ENCODE data around the gene OAS3. TPM values are rescaled to one million over a fixed set of nuclear protein-coding genes. Genes with fewer than 3 reads are reported as not detected.

The OAS3 gene
- total RNA-seq, 1 donor = 3.9 TPM

DNA sequence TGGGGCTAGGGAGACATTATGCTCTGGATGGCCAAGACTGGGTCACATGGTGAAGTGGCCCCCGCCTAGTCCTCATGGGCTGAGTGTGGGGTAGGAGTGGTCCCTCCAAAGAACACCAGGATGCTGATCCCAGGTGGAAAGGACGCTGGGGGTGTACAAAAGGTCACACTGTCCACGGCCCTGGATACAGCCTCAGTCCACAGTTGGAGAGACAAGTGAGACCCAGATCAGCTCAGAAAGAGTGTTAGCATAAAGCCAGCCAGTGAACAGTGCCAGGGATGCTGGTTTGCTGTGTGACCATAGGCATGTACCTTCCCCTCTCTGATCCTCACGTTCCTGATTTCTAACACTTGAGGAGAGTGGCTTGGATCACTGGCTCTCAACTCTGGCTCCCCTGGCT lies 26.6 kb downstream of the OAS3 start:
- no peak overlapping the region for H3K4me3 ChIP-seq (ENCODE audit: low read depth, low read length)
- DNase-seq (ENCODE audit: low read depth) = no peak
- TF ChIP-seq, protein P1, sequence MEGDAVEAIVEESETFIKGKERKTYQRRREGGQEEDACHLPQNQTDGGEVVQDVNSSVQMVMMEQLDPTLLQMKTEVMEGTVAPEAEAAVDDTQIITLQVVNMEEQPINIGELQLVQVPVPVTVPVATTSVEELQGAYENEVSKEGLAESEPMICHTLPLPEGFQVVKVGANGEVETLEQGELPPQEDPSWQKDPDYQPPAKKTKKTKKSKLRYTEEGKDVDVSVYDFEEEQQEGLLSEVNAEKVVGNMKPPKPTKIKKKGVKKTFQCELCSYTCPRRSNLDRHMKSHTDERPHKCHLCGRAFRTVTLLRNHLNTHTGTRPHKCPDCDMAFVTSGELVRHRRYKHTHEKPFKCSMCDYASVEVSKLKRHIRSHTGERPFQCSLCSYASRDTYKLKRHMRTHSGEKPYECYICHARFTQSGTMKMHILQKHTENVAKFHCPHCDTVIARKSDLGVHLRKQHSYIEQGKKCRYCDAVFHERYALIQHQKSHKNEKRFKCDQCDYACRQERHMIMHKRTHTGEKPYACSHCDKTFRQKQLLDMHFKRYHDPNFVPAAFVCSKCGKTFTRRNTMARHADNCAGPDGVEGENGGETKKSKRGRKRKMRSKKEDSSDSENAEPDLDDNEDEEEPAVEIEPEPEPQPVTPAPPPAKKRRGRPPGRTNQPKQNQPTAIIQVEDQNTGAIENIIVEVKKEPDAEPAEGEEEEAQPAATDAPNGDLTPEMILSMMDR (IDR thresholded peaks at IDR 0.05; ENCODE audit: insufficient read depth, low read length) = no peak

DNA sequence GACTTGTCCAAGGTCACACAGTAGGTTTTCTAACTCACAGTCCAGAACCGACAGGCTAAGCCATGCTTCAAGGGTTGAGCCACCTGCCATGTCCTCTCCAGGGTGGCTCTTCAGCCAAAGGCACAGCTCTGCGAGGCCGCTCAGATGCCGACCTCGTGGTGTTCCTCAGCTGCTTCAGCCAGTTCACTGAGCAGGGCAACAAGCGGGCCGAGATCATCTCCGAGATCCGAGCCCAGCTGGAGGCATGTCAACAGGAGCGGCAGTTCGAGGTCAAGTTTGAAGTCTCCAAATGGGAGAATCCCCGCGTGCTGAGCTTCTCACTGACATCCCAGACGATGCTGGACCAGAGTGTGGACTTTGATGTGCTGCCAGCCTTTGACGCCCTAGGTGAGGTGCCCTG lies 27.4 kb downstream of the OAS3 start:
- TF ChIP-seq, protein P1 (IDR thresholded peaks at IDR 0.05; ENCODE audit: insufficient read depth, low read length) = no peak

DNA sequence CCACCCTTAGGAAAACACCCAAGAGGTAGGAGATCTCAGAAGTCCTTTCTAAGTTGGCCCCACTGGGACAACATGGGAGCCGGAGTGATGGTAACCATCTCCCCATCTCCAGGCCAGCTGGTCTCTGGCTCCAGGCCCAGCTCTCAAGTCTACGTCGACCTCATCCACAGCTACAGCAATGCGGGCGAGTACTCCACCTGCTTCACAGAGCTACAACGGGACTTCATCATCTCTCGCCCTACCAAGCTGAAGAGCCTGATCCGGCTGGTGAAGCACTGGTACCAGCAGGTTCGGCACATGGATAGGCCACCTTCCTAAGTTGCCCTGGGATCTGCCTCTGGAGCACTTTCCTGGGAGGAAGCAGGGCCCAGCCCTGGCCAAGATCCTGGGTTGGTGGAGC lies 29.0 kb downstream of the OAS3 start:
- no peak overlapping the region for H3K4me3 ChIP-seq (ENCODE audit: low read depth, low read length)
- no peak for DNase-seq (ENCODE audit: low read depth)
- TF ChIP-seq, protein P1 (IDR thresholded peaks at IDR 0.05; ENCODE audit: insufficient read depth, low read length) = no peak

More for the DNA sequence above, 27.4 kb downstream of the OAS3 start:
- no peak overlapping the region for H3K4me3 ChIP-seq (ENCODE audit: low read depth, low read length)
- no peak for DNase-seq (ENCODE audit: low read depth)

DNA sequence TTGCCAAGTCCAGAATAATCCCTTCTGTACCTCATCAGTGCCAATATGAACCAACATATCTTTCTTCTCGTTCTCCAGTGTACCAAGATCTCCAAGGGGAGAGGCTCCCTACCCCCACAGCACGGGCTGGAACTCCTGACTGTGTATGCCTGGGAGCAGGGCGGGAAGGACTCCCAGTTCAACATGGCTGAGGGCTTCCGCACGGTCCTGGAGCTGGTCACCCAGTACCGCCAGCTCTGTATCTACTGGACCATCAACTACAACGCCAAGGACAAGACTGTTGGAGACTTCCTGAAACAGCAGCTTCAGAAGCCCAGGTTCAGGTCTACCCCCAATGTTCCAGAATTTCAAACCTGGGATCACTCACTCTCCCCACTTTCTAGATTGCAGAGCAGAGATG lies 29.6 kb downstream of the OAS3 start:
- TF ChIP-seq, protein P1 (IDR thresholded peaks at IDR 0.05; ENCODE audit: insufficient read depth, low read length) = no peak

DNA sequence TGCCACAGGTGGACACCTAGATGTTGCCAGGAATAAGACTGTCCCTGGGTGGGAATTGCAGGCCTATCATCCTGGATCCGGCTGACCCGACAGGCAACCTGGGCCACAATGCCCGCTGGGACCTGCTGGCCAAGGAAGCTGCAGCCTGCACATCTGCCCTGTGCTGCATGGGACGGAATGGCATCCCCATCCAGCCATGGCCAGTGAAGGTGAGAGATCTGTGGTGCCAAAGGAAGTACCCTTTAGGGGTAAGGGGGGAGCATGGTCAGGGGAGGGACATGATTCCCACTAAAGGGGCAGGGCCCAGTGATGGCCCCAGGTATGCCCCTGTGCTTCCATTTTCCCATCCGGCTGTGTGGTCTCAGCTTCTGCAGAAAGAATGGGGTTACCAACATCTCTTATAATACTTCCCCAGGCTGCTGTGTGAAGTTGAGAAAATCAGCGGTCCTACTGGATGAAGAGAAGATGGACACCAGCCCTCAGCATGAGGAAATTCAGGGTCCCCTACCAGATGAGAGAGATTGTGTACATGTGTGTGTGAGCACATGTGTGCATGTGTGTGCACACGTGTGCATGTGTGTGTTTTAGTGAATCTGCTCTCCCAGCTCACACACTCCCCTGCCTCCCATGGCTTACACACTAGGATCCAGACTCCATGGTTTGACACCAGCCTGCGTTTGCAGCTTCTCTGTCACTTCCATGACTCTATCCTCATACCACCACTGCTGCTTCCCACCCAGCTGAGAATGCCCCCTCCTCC lies 31.5 kb downstream of the OAS3 start:
- TF ChIP-seq, protein P1 (IDR thresholded peaks at IDR 0.05; ENCODE audit: insufficient read depth, low read length) = no peak
- H3K4me3 ChIP-seq (ENCODE audit: low read depth, low read length) = no peak overlapping the region
- no peak for DNase-seq (ENCODE audit: low read depth)

More for the DNA sequence above, 29.6 kb downstream of the OAS3 start:
- no peak for DNase-seq (ENCODE audit: low read depth)
- no peak overlapping the region for H3K4me3 ChIP-seq (ENCODE audit: low read depth, low read length)

DNA sequence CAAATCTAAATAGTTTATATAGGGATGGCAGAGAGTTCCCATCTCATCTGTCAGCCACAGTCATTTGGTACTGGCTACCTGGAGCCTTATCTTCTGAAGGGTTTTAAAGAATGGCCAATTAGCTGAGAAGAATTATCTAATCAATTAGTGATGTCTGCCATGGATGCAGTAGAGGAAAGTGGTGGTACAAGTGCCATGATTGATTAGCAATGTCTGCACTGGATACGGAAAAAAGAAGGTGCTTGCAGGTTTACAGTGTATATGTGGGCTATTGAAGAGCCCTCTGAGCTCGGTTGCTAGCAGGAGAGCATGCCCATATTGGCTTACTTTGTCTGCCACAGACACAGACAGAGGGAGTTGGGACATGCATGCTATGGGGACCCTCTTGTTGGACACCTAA lies 32.1 kb downstream of the OAS3 start:
- DNase-seq (ENCODE audit: low read depth) = no peak
- TF ChIP-seq, protein P1 (IDR thresholded peaks at IDR 0.05; ENCODE audit: insufficient read depth, low read length) = no peak
- H3K4me3 ChIP-seq (ENCODE audit: low read depth, low read length) = no peak overlapping the region

DNA sequence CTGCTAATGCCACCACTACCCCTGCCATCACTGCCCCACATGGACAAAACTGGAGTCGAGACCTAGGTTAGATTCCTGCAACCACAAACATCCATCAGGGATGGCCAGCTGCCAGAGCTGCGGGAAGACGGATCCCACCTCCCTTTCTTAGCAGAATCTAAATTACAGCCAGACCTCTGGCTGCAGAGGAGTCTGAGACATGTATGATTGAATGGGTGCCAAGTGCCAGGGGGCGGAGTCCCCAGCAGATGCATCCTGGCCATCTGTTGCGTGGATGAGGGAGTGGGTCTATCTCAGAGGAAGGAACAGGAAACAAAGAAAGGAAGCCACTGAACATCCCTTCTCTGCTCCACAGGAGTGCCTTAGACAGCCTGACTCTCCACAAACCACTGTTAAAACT lies 33.0 kb downstream of the OAS3 start:
- DNase-seq (ENCODE audit: low read depth) = no peak
- TF ChIP-seq, protein P1 (IDR thresholded peaks at IDR 0.05; ENCODE audit: insufficient read depth, low read length) = no peak
- no peak overlapping the region for H3K4me3 ChIP-seq (ENCODE audit: low read depth, low read length)

All from fibroblast of the aortic adventitia (primary cell).